HepG2 (cell line): Measurements from ENCODE around the gene HINT1. TPM values are rescaled to one million over a fixed set of nuclear protein-coding genes. Genes with fewer than 3 reads are reported as not detected.

Experiments
- ARNT ChIP-seq: fragments of 450-650 bp; IDR thresholded peaks from 2 replicates; pipeline ENCODE4 v1.6.1; 2017
- CENPT ChIP-seq: sonication (generic); formaldehyde crosslinking; IDR thresholded peaks from 2 replicates; pipeline ENCODE4 v1.8.0; 2022; ENCODE audit warnings: low read depth, mild to moderate bottlenecking, moderate library complexity, missing genetic modification reagents
- DPF2 ChIP-seq: sonication (generic); formaldehyde crosslinking; IDR thresholded peaks from 2 replicates; pipeline ENCODE4 v1.4.0; 2020; ENCODE audit warnings: mild to moderate bottlenecking, low read depth, missing genetic modification reagents, borderline replicate concordance
- ESRRA ChIP-seq: sonication (generic); formaldehyde crosslinking; IDR thresholded peaks from 2 replicates; pipeline ENCODE4 v1.5.1; 2020; ENCODE audit warnings: mild to moderate bottlenecking, low read depth, missing genetic modification reagents
- GABPA ChIP-seq, 2 experiments: IDR thresholded peaks; 2 replicates each; pipeline ENCODE4 v1.6.1; 2011 to 2016; ENCODE audit warnings: low read depth in 2 of 2, low read length in 1 of 2, missing biosample characterization in 1 of 2, missing genetic modification characterization in 1 of 2
- GATA4 ChIP-seq: sonication (generic); IDR thresholded peaks from 2 replicates; pipeline ENCODE4 v1.6.1; 2016; ENCODE audit warnings: antibody characterized with exemption, low read depth, borderline replicate concordance
- IRF2 ChIP-seq: IDR thresholded peaks from 2 replicates; pipeline ENCODE4 v1.6.1; 2018; ENCODE audit warnings: missing genetic modification reagents, missing compliant biosample characterization
- JUN ChIP-seq: sonication (generic); formaldehyde crosslinking; IDR thresholded peaks from 2 replicates; pipeline ENCODE4 v1.4.0; 2020; ENCODE audit warnings: mild to moderate bottlenecking, missing genetic modification reagents
- KLF9 ChIP-seq: IDR thresholded peaks from 2 replicates; pipeline ENCODE4 v1.6.1; 2016; ENCODE audit warnings: low read depth
- NFE2L2 ChIP-seq: fragments of 150-350 bp; IDR thresholded peaks from 2 replicates; pipeline ENCODE4 v1.6.1; 2014; ENCODE audit warnings: low read length
- POLR2A ChIP-seq, 2 experiments: IDR thresholded peaks; 2 replicates each; pipeline ENCODE4 v1.6.1; 2011; ENCODE audit warnings: low read depth in 2 of 2, low read length in 2 of 2, mild to moderate bottlenecking in 1 of 2, moderate library complexity in 1 of 2; ENCODE audit not compliant: insufficient read depth in 1 of 2
- SNAPC2 ChIP-seq: sonication (generic); formaldehyde crosslinking; IDR thresholded peaks from 2 replicates; pipeline ENCODE4 v1.8.1; 2022; ENCODE audit warnings: mild to moderate bottlenecking, missing genetic modification reagents
- SP1 ChIP-seq, 2 experiments: fragments of 450-650 bp in 1 of 2; sonication (generic) in 1 of 2; formaldehyde crosslinking in 1 of 2; IDR thresholded peaks; 2 replicates each; pipeline versions ENCODE4 v1.4.0 to v1.6.1; 2016 to 2020; ENCODE audit warnings: missing genetic modification reagents in 1 of 2
- TGIF2 ChIP-seq: IDR thresholded peaks from 2 replicates; pipeline ENCODE4 v1.6.1; 2016; ENCODE audit warnings: control low read depth, missing compliant biosample characterization
- TOPORS ChIP-seq: sonication (generic); formaldehyde crosslinking; IDR thresholded peaks from 2 replicates; pipeline ENCODE4 v1.8.0; 2023; ENCODE audit warnings: mild to moderate bottlenecking, missing genetic modification reagents
- TP53 ChIP-seq: sonication (generic); formaldehyde crosslinking; conservative IDR thresholded peaks from 2 replicates; pipeline ENCODE4 v1.4.0; 2020; ENCODE audit warnings: missing genetic modification reagents
- WIZ ChIP-seq: sonication (generic); formaldehyde crosslinking; IDR thresholded peaks from 2 replicates; pipeline ENCODE4 v1.5.1; 2020; ENCODE audit warnings: mild to moderate bottlenecking, missing genetic modification reagents
- ZBTB42 ChIP-seq: sonication (generic); formaldehyde crosslinking; IDR thresholded peaks from 2 replicates; pipeline ENCODE4 v1.5.0; 2020; ENCODE audit warnings: mild to moderate bottlenecking, missing genetic modification reagents
- ZNF180 ChIP-seq: sonication (generic); formaldehyde crosslinking; IDR thresholded peaks from 2 replicates; pipeline ENCODE4 v1.4.0; 2020; ENCODE audit warnings: low read depth, missing genetic modification reagents, borderline replicate concordance
- ZNF260 ChIP-seq: sonication (generic); formaldehyde crosslinking; IDR thresholded peaks from 2 replicates; pipeline ENCODE4 v1.4.0; 2020; ENCODE audit warnings: missing genetic modification reagents, low read depth, mild to moderate bottlenecking, borderline replicate concordance
- ZNF333 ChIP-seq: sonication (generic); formaldehyde crosslinking; IDR thresholded peaks from 2 replicates; pipeline ENCODE4 v1.4.0; 2020; ENCODE audit warnings: mild to moderate bottlenecking, missing genetic modification reagents, borderline replicate concordance
- ZNF383 ChIP-seq: sonication (generic); formaldehyde crosslinking; IDR thresholded peaks from 2 replicates; pipeline ENCODE4 v1.4.0; 2020; ENCODE audit warnings: missing genetic modification reagents, mild to moderate bottlenecking, borderline replicate concordance
- ZNF589 ChIP-seq: sonication (generic); formaldehyde crosslinking; conservative IDR thresholded peaks from 2 replicates; pipeline ENCODE4 v1.8.0; 2022; ENCODE audit warnings: mild to moderate bottlenecking, moderate library complexity, missing genetic modification reagents
- ZNF7 ChIP-seq: IDR thresholded peaks from 2 replicates; pipeline ENCODE4 v1.6.1; 2016; ENCODE audit warnings: missing biosample characterization, missing genetic modification reagents
- ZNF776 ChIP-seq: sonication (generic); formaldehyde crosslinking; IDR thresholded peaks from 2 replicates; pipeline ENCODE4 v1.4.0; 2020; ENCODE audit warnings: mild to moderate bottlenecking, missing genetic modification reagents
- ZNF781 ChIP-seq: sonication (generic); formaldehyde crosslinking; IDR thresholded peaks from 2 replicates; pipeline ENCODE4 v1.5.1; 2020; ENCODE audit warnings: borderline replicate concordance, mild to moderate bottlenecking, missing genetic modification reagents; ENCODE audit errors: not compliant biosample characterization
- polyA plus RNA-seq, 8 experiments: library from polyadenylated mRNA; depleted of rRNA in 3 of 8; stranded (reverse) in 7 of 8; unstranded in 1 of 8; fragments of >200 nt; fragmentation: Illumina TruSeq in 4 of 8; extraction: Trizol in 4 of 8; gene quantifications; 2 replicates each; pipeline versions ENCODE4 v1.2.1 to v1.2.3, GENCODE V29; 2011 to 2016; ENCODE audit warnings: low read depth in 4 of 8, missing spikeins in 1 of 8, mixed read lengths in 1 of 8; ENCODE audit not compliant: insufficient read depth in 1 of 8
- total RNA-seq, 5 experiments: library from RNA; depleted of rRNA; stranded (reverse); fragments of >200 nt; fragmentation: Illumina TruSeq; extraction: Trizol; gene quantifications; 2 replicates each; pipeline ENCODE4 v1.2.3, GENCODE V29; 2016; ENCODE audit warnings: low read depth in 1 of 5
- TF ChIP-seq, protein P1 (sequence below): IDR thresholded peaks from 2 replicates; pipeline ENCODE4 v1.6.1; 2016; ENCODE audit warnings: low read depth, control low read depth
- TF ChIP-seq, protein P2 (sequence below): sonication (generic); formaldehyde crosslinking; IDR thresholded peaks from 2 replicates; pipeline ENCODE4 v1.5.1; 2020; ENCODE audit warnings: mild to moderate bottlenecking, missing genetic modification reagents, borderline replicate concordance
- TF ChIP-seq, protein P3 (sequence below): sonication (generic); formaldehyde crosslinking; IDR thresholded peaks from 2 replicates; pipeline ENCODE4 v1.4.0; 2020; ENCODE audit warnings: mild to moderate bottlenecking, missing genetic modification reagents

HINT1 gene
- total and polyA plus RNA-seq, 2 of the 13 experiments (the other 11 are each of a cell fraction or from before 2014, with no cell fraction given), result 428 to 997 TPM

DNA sequence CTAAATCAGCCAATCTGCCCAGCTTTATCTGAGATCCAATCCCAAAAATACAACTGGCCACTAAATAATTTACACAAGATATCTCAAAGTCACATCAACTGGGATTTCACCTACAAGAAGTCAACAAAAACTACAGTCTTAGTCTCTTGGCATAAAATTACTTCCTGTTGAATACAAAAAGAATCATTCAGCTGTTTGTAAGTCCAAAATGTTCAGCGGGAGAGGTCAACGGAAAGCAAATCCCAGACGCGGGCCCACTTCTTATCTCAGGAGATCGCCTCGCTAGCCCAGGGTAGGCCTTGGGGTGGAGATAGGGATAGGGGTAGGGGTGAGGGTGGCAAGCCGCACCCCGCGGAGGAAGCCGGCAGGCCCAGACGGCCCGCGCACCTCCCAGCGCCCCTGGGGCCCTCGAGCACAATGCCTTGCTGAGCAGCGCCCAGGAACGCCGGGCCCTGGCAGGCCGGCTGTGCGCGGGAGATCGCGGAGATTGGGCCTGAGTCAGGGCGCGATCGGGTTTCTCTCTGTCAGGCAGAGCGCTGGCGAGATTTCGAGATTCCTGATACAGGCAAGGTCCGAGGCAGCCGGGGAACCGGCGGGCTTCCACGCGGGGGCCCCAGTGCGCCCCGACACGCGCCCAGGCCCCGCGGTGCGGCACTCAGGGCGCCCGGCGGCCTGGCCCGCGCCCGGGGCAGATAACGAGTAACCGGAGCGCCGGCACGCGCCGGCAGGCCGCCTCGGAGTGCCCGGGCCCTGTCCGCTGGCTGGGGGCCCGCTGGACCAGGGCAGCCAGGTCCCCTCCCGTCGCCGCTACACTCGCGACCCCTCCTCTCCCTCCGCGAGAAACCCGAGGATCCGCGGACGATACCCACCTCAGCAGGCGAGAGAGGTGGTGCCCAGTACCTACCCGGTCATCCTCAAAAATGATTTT lies 601 bp downstream of the HINT1 start (continued):
- TF ChIP-seq, protein P1, sequence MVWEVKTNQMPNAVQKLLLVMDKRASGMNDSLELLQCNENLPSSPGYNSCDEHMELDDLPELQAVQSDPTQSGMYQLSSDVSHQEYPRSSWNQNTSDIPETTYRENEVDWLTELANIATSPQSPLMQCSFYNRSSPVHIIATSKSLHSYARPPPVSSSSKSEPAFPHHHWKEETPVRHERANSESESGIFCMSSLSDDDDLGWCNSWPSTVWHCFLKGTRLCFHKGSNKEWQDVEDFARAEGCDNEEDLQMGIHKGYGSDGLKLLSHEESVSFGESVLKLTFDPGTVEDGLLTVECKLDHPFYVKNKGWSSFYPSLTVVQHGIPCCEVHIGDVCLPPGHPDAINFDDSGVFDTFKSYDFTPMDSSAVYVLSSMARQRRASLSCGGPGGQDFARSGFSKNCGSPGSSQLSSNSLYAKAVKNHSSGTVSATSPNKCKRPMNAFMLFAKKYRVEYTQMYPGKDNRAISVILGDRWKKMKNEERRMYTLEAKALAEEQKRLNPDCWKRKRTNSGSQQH (CRISPR knock-in tag), result no peak
- TF ChIP-seq ZNF260 (CRISPR knock-in tag) (no peak), ZNF333 (CRISPR knock-in tag) (no peak), ZNF781 (CRISPR knock-in tag) (no peak), ESRRA (CRISPR knock-in tag) (no peak; the same call in 1 of the 2 replicates), ZNF7 (CRISPR knock-in tag) (no peak), TGIF2 (no peak), TP53 (CRISPR knock-in tag) (peak; percentile 82; the same call in 1 of the 2 replicates), ZNF589 (CRISPR knock-in tag) (no peak), GATA4 (no peak), POLR2A (IDR thresholded peaks at IDR 0.05; ENCODE audit: insufficient read depth in 1 of 2, low read depth in 2 of 2, low read length in 2 of 2) (peak in 1 of 2 experiments; percentile 48; a peak in 2 of 4 replicates), ARNT (no peak), SP1 (IDR thresholded peaks at IDR 0.05) (no peak), SP1 (CRISPR knock-in tag; IDR thresholded peaks at IDR 0.05) (no peak), DPF2 (no peak), ZNF383 (CRISPR knock-in tag) (0 out of 2 replicates have a peak, but pooled peaks have one; percentile 48), JUN (CRISPR knock-in tag) (no peak), ZNF776 (CRISPR knock-in tag) (no peak; the same call in 1 of the 2 replicates), IRF2 (CRISPR knock-in tag) (0 out of 2 replicates have a peak, but pooled peaks have one; percentile 11), ZBTB42 (CRISPR knock-in tag) (no peak), KLF9 (no peak), NFE2L2 (no peak), TOPORS (CRISPR knock-in tag) (no peak; the same call in 1 of the 2 replicates), ZNF180 (CRISPR knock-in tag) (no peak; the same call in 1 of the 2 replicates), SNAPC2 (CRISPR knock-in tag) (no peak), GABPA (IDR thresholded peaks at IDR 0.05; ENCODE audit: low read depth, low read length) (no peak), GABPA (CRISPR knock-in tag; IDR thresholded peaks at IDR 0.05; ENCODE audit: low read depth) (no peak), WIZ (CRISPR knock-in tag) (no peak), CENPT (CRISPR knock-in tag) (no peak)
- TF ChIP-seq, protein P2, sequence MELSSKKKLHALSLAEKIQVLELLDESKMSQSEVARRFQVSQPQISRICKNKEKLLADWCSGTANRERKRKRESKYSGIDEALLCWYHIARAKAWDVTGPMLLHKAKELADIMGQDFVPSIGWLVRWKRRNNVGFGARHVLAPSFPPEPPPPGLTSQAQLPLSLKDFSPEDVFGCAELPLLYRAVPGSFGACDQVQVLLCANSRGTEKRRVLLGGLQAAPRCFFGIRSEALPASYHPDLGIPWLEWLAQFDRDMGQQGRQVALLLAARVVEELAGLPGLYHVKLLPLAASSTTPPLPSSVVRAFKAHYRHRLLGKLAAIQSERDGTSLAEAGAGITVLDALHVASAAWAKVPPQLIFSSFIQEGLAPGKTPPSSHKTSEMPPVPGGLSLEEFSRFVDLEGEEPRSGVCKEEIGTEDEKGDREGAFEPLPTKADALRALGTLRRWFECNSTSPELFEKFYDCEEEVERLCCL (CRISPR knock-in tag), result no peak
- TF ChIP-seq, protein P3, sequence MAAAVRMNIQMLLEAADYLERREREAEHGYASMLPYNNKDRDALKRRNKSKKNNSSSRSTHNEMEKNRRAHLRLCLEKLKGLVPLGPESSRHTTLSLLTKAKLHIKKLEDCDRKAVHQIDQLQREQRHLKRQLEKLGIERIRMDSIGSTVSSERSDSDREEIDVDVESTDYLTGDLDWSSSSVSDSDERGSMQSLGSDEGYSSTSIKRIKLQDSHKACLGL, result no peak; the same call in 1 of the 2 replicates
